AML-193 (cell line): Measurements from ENCODE around the gene C2CD4C.
"Not testable (repeated sequence)": the region's sequence is repeated elsewhere in the genome, so short reads cannot be mapped to it uniquely, and the experiment has no call there.

ENCODE experiments used
- DNase-seq, 2 experiments: peaks; one replicate each; lab custom pipeline; 2025; lab: John Stamatoyannopoulos, UW

Gene C2CD4C

DNA sequence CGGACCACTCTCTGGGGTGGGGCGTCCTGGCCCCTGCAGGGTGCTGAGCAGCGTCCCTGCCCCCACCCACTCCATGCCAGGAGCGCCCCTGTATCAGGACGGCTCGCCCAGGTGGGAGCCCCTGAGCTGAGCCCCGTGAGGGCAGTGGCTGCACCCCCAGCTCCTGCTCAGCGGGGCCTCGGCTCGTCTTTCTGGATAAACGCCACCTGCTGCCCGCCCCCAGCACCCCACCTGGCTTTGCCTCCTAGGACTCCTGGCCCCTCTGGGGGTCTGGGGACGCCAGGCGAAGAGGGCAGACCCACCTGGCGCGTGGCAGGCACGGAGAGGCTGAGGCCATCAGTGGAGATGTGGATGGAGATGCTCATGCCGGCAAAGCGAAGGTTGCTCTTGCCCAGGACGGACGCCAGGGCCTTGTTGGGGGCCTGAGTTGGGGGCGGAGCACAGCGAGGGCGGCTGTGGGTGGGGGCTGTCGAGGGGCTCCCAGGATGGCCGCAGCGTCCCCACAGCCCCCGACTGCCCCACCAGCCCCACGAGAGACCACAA, 29.5 kb upstream of the C2CD4C start:
- no peak for DNase-seq

DNA sequence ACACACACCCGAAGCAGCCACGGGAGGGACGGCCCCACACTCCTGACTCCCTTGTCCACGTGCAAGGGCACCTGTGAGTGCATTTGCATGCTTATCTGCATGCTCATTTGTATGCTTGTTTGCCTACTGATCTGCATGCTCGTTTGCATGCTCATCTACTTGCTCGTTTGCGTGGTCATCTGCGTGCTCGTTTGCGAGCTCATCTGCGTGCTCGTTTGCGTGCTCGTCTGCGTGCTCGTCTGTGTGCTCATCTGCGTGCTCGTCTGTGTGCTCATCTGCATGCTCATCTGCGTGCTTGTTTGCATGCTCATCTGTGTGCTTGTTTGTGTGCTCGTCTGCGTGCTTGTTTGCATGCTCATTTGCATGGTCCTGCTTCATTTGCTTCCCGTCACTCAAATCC, 28.1 kb upstream of the C2CD4C start:
- no peak for DNase-seq

DNA sequence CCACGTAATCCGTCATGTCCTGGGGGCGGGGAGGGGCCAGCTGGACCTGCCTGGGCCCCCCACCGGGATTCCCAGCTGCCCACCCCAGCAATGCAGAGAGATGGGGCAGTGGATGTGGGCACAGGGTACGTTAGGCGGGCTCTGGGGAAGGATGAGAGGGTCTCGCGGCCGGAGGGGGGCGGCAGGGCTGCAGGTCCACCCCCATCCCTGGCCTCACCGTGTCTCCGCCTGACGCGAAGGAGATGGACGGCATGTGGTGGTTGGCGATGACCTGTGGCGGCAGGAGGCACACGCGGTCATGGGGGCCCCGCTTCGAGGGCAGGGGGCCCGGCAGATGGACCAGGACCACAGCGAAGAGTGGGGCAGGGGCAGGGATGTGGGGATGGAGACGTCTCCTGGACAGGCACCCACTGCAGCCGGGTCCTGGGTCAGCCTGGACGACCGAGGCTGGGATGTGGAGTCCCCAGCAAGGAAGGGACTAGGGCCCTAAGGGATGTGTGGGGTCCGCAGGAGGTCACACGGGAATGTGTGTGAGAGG, 27.5 kb upstream of the C2CD4C start:
- no peak for DNase-seq

DNA sequence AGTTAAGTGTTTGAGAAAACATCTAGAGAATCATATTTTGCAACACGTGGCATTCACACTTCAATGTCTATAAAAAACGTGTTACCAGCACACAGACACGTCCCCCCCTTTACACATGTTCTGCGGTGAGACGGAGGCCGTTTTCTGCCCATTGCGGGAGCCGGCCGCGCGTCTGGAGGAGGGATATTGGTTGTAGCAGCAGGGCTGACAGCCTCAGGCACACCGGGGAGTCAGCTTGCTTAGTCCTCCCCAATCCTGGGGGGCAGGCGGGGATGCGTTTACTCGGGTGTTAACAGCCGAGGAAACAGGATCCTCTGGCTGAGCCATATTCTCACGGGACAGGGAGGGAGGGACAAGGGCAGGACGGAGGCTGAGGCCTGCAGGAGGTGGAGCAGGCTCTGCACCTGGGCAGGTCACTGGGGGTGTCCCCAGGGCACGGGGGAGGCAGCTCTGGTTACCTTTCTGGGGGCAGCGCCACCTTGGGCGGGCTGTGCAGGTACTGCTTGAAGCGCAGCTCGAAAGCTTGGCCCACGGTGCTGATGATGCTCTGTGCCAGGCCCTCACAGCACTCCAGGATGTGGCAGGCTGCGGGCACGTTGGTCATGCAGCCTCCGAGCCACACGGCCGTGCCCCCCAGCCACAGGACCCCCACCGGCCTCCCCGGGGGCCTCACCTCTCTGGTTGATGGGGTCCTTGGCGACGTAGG, 26.9 kb upstream of the C2CD4C start:
- no peak for DNase-seq

DNA sequence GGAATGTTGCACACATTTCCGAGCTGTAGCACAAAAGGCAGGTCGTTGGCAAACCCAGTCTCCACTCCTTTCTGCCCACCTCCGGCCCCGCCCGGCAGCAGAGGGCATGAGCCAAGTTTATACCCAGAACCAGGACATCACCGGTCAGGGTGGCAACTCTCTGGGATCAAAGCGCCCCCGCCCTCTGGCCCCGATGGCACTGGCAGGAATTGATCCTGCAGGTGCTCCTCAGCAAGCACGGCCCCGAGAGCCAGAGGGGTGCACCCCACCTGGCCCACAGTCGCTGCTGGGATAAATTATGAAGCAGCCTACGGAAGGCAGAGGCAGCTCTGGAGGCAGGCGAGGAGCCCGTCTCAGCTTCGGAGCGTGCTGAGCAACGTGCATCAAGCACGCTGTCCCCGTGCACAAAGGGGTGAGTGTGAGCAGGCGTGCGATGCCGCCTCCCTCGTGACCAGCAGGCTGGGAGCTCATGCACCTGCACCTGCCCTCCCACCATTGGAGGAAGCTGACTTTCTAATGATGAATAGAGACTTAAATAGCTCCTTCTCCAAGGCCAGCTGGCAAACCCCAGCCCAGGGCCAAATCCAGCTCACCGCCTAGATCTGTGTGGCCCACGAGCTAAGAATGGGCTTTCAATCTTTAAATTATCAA, 26.2 kb upstream of the C2CD4C start:
- no peak for DNase-seq

DNA sequence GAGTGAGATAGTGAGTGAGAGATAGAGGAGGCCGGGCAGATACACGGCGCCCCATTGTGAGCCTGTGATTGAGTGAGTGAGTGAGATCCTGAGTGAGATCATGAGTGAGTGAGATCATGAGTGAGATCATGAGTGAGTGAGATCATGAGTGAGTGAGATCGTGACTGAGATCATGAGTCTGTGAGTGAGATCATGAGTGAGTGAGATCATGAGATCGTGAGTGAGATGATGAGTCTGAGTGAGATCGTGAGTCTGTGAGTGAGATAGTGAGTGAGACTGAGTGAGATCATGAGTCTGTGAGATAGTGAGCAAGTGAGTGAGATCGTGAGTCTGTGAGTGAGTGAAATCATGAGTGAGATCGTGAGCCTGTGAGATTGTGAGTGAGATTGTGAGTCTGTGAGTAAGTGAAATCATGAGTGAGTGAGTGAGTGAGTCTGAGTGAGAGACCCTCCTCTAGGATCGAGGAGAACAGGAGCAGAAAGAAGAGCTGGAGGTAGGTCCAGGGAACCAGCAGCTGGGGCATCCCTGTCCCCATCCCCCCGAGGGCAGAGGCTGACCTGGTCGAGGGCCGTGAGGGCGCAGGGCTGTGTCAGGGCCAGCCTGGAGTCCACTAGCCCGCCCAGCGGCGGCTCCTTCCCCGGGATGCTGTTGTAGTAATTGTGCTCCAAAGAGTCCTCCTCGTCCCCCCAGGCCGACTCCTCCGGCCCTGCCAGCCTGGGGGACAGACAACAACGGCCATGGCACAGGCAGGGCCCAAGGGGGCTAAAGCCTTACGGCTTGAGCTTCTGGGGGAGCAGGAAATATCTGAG, 25.4 kb upstream of the C2CD4C start:
- no peak for DNase-seq

DNA sequence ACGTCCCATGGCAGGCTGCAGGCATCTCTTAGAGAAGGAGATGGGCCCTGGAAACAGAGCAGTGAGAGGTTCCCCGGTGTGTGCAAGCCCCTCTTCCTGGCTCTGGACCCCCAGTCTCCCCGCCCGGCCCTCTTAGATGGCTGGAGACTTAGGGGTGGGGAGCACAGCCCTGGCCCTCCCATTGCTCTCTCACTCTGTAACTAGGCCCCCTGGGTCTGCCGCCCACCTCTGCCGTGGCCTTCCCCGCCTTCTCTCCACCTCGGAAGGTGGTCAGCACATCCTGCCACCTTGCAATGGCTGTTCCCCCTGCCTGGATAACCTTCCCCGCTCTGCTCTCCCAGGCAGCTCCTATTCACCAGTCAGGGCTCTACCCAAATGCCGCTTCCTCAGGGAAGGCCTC, 21.8 kb upstream of the C2CD4C start:
- no peak for DNase-seq

DNA sequence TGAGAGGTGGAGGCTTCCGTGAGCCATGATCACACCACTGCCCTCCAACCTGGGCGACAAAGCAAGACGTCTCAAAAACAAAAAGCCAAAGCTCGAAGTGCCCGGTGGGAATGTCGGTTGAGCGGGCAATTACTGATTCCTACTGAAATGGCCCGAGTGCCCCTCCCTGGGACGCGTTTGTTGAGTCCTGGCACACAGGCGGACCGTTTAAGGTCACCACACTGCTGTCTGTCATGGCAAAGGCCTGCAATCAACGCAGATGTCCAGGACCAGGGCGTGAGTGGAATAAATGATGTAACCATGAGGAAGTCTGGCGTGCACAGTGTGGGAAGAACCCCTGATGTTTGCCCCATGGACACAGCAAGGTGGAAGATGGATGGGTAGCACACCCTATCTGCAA, 19.2 kb upstream of the C2CD4C start:
- DNase-seq, result no peak

DNA sequence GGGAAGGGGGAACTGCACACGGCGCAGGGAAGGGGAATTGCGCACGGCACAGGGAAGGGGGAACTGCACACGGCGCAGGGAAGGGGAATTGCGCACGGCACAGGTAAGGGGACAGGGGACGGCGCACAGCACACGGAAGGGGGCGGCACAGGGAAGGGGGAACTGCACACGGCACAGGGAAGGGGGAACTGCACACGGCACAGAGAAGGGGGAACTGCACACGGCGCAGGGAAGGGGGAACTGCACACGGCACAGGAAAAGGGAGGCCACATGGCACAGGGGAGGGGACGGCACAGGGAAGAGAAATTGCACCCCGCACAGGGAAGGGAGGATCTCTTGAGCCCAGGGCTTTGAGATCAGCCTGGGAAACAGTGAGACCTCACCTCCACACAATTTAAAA, 18.7 kb upstream of the C2CD4C start:
- not testable (repeated sequence) for DNase-seq

GRCh38 chr19:426725-427445, 17.9 kb upstream of the C2CD4C start:
- DNase-seq, result no peak

- DNase-seq, result no peak
Measured at GRCh38 chr19:425056-425455, 16.1 kb upstream of the C2CD4C start.

DNA sequence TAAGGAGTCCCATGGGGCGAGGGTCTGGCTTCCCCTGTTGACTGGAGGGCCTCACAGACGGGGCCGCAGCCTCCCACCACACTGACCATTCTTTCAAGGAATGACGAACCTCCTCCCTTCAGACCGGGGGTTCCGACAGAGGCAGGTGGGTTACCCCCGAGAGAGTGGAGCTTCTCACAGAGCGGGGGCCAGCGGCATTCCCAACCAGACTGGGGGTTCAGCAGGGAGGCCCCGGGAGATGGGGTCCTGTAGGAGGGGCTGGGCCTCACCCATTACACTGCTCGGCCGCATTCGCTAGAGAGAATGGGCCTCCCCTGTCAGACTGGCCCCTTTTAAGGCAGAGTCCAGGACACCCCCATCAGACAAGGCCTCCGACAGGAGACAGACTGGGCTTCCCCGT, 15.6 kb upstream of the C2CD4C start:
- DNase-seq, result no peak

DNA sequence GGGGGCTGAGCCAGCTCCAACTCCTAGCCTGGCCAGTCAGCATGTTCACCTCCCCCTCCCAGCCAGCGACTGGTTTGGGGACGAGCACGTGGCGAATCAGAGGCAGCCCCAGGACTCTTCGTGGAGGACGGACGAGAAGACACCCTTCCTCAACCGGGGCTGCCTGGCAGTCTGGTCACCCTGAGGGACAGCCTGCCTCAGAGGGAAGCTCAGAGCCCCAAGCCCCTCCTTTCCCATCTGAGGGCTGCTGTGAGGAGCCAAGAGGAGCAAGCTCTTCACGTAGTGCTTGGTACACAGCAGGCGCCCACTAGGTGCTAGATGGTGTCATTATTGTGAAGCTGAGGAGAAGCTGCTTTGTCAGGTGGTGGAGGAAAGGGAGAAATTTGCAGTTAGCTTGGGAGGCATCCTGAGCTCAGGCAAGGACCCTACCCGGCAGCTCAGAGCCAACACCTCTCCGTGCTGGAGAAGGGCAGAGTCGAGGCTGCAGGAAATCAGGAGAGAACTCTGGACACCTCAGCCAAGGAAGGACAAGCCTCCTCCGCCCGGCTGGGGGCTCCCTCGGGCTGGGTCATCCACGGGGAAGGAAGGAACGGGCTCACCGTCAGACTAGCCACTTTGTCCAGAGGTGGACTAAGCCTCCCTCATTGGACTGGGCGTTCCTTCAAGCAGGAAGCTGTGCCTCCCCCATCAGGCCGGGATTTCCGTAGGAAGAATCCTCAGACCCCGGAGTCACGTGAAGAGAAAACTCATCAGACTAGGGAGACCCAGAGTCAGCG, 14.9 kb upstream of the C2CD4C start:
- no peak for DNase-seq

DNA sequence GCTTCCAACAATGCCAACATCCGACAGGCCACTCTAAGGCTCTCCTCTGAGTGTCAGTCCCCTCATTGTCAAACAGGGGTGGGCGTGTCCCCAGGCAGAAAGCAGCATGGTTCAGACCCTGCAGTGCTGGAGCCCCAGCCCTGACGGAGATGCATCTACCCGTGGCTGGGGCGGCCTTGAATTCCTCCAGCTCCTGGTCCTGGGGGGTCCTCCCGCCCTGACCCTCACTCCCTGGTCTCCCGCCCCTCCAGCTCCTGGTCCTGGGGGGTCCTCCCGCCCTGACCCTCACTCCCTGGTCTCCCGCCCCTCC, 13.9 kb upstream of the C2CD4C start:
- DNase-seq, result not testable (repeated sequence)

DNA sequence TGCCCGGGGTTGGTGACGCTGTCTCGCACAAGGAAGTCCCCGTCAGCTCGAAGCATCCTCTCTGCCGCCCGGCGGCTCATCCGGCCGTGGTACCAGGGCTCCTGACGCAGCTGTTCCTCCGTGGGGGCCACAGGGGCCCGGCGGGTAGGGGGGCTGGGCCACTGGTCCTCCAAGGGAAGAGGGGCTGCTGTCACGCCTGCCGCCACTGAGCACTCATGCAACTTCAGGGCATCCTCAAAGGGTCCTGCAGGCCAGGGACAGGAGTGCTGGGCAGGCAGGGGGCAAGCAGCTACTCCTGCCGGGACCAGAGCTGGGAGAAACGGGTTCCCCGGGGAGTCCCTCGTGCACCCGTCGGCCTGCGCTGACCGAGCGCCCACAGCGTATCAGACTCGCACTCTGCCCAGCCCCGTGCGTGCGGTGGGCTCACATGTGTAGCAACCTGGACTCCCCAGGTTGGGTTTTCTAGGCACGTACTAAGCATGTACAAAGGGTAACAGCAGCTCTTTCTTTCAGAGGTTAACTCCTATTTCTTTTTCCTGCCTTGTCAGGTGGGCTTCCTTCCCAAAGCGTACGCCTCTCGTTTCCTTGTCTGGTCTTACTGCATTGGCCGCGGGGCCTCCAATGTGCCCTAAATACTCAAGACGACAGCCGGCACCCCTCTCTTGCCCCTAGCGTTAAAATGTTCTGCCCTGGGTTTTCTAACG, 13.4 kb upstream of the C2CD4C start:
- no peak for DNase-seq

- DNase-seq, result no peak
Measured at GRCh38 chr19:419721-420515, 11.0 kb upstream of the C2CD4C start.

DNA sequence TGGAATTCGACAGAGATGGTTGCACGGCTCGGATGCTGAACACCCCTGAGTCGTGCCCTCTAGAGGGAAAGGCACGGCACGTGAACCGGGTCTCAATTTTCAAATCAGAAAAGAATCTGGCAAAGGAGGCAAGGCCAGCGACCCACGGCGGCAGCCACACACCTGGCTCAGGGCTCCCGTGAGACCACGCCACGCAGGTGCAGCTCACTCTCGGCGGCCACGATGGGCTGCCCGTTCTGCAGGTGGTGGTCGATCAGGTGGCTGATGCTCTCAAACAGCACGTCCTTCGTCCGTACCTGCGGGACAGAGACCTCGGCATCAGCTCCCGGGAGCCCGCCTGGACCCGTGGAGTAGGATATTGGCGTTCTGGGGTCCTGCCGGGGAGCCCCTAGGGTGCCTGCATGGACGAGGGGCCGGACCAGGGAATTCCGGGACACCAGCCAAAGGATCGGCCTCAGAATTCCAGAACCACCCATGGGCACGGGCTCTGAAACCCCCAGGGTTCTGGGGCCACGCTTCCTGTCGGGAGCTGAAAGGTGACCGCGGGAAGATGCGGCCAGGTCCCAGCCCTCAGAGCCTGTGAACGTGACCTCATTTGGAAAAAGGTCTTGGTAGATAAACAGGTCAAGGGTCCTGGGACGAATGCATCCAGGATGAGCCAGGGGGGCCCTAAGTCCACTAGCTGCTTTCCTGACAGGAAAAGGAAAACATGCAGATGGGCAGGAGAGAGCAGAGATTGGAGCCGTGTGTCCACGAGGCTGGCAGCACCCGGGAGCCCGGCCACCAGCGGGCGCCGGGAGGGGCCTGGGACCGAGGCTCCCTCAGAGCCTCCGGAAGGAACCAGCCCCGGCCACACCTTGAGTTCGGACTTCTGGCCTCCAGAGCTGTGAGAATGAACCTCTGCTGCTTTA, 10.1 kb upstream of the C2CD4C start:
- DNase-seq, result no peak

DNA sequence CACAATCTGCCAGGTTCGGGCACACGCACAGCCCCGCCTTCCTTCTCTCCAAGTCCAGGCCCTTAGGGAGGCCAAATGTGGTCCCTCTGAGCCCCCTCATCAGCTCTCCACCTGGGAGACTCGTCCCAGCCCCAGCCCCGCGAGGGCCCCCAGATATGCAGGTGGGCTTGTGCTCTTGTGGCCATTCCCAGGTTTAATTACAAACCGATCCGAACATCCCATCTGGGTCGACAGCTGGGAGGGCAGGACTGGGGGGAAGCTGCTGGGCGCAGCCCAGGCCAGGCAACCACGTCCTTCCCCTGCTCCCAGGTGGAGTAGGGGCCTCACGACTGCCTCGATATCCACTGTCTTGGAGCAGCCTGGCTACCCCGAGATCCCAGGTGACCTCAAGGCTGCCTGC, 7.5 kb upstream of the C2CD4C start:
- no peak for DNase-seq

- DNase-seq, result no peak
Measured at GRCh38 chr19:415292-415691, 6.3 kb upstream of the C2CD4C start.
